H1 (cell line): Measurements from ENCODE around the gene TBC1D2. TPM values are rescaled to one million over a fixed set of nuclear protein-coding genes. Genes with fewer than 3 reads are reported as not detected.

Source experiments
- CTCF ChIA-PET: fragments of 300-600 bp; sonication (Branson Sonifier 250); formaldehyde crosslinking; loops from one replicate; lab custom pipeline; 2021; ENCODE audit not compliant: partially characterized antibody; lab: Charles Lee
- POLR2A ChIA-PET: fragments of 300-600 bp; sonication (Branson Sonifier 250); formaldehyde crosslinking; loops from one replicate; lab custom pipeline; 2021; ENCODE audit warnings: inconsistent platforms; ENCODE audit not compliant: partially characterized antibody; lab: Charles Lee
- DNase-seq, 2 experiments: peaks; one replicate each; pipeline versions ENCODE4 v3.0.0 to v3.0.0-alpha.2; 2010 to 2022; ENCODE audit warnings: low spot score in 2 of 2, low read depth in 1 of 2, mixed read lengths in 1 of 2
- FAIRE-seq: peaks from 2 replicates; lab custom pipeline; 2011; peaks lifted over from hg19 to GRCh38; lab: Jason Lieb, UNC
- H2AFZ ChIP-seq: 2 replicates; pipeline ENCODE4 v1.8.1; 2012; ENCODE audit warnings: low read length, inconsistent platforms
- H2AK5ac ChIP-seq: 2 replicates; pipeline ENCODE4 v1.6.1; 2013; ENCODE audit warnings: low read depth, low read length
- H2BK120ac ChIP-seq: replicated peaks from 2 replicates; pipeline ENCODE3; 2013; ENCODE audit warnings: low read depth, low read length, inconsistent platforms
- H2BK12ac ChIP-seq: 2 replicates; pipeline ENCODE4 v1.6.1; 2013; ENCODE audit warnings: low read depth, low read length
- H2BK15ac ChIP-seq: 2 replicates; pipeline ENCODE4 v1.6.1; 2013; ENCODE audit warnings: low read length
- H2BK20ac ChIP-seq: 2 replicates; pipeline ENCODE4 v1.6.1; 2013; ENCODE audit warnings: low read length
- H2BK5ac ChIP-seq: 2 replicates; pipeline ENCODE4 v1.6.1; 2013; ENCODE audit warnings: low read depth, low read length
- H3K14ac ChIP-seq: 2 replicates; pipeline ENCODE4 v1.6.1; 2013; ENCODE audit warnings: inconsistent platforms; ENCODE audit not compliant: insufficient read length
- H3K18ac ChIP-seq: 2 replicates; pipeline ENCODE4 v1.6.1; 2013; ENCODE audit warnings: low read length; ENCODE audit errors: extremely low read depth
- H3K23ac ChIP-seq: 2 replicates; pipeline ENCODE4 v1.6.1; 2013; ENCODE audit warnings: inconsistent platforms; ENCODE audit not compliant: insufficient read length
- H3K23me2 ChIP-seq: 2 replicates; pipeline ENCODE4 v1.6.1; 2013; ENCODE audit warnings: low read depth, low read length
- H3K27ac ChIP-seq: 2 replicates; pipeline ENCODE4 v1.6.1; 2011; ENCODE audit warnings: low read depth, low read length, inconsistent platforms
- H3K27me3 ChIP-seq, 4 experiments: replicated peaks in 1 of 4; 1 replicate in 1 of 4; 2 replicates in 3 of 4; pipeline versions ENCODE4 v1.6.1 to v1.8.1; 2011 to 2013; ENCODE audit warnings: low read length in 3 of 4, mild to moderate bottlenecking in 3 of 4, inconsistent platforms in 2 of 4, mixed read lengths in 2 of 4, moderate library complexity in 1 of 4; ENCODE audit not compliant: control insufficient read depth in 3 of 4, insufficient read depth in 3 of 4; ENCODE audit errors: extremely low read depth in 1 of 4
- H3K36me3 ChIP-seq, 4 experiments: 2 replicates each; pipeline versions ENCODE4 v1.6.1 to v1.8.1; 2011 to 2013; ENCODE audit warnings: mild to moderate bottlenecking in 4 of 4, low read length in 3 of 4, moderate library complexity in 2 of 4, control low read depth in 1 of 4, inconsistent platforms in 1 of 4; ENCODE audit not compliant: insufficient read depth in 4 of 4, control insufficient read depth in 2 of 4
- H3K4ac ChIP-seq: replicated peaks from 2 replicates; pipeline ENCODE3; 2013; ENCODE audit warnings: low read length, low read depth, mixed read lengths, inconsistent platforms; ENCODE audit not compliant: insufficient read length
- H3K4me1 ChIP-seq, 4 experiments: replicated peaks in 1 of 4; 1 replicate in 1 of 4; 2 replicates in 3 of 4; pipeline versions ENCODE4 v1.6.1 to v1.8.1; 2011 to 2013; ENCODE audit warnings: low read length in 3 of 4, inconsistent platforms in 2 of 4, mixed read lengths in 1 of 4; ENCODE audit not compliant: insufficient read depth in 4 of 4, control insufficient read depth in 3 of 4
- H3K4me2 ChIP-seq, 2 experiments: 2 replicates each; pipeline versions ENCODE4 v1.6.1 to v1.8.1; 2011 to 2013; ENCODE audit warnings: low read depth in 2 of 2, low read length in 2 of 2, control low read depth in 1 of 2, inconsistent platforms in 1 of 2, mild to moderate bottlenecking in 1 of 2; ENCODE audit not compliant: insufficient read depth in 1 of 2
- H3K4me3 ChIP-seq, 4 experiments: fragments of 200-600, 300-600 bp in 1 of 4; sonication (generic), shearing (Covaris generic), sonication (Bioruptor Twin) in 1 of 4; 2 replicates each; pipeline versions ENCODE4 v1.5.1 to v1.8.1; 2011 to 2016; ENCODE audit warnings: low read length in 4 of 4, low read depth in 3 of 4, control low read depth in 2 of 4, inconsistent platforms in 2 of 4, mild to moderate bottlenecking in 2 of 4, mixed read lengths in 1 of 4, moderate library complexity in 1 of 4; ENCODE audit not compliant: insufficient read depth in 2 of 4; ENCODE audit errors: extremely low read depth in 1 of 4
- H3K56ac ChIP-seq: replicated peaks from 2 replicates; pipeline ENCODE3; 2013; ENCODE audit warnings: low read depth, mild to moderate bottlenecking, mixed read lengths, low read length, inconsistent platforms; ENCODE audit not compliant: insufficient read length
- H3K79me1 ChIP-seq: 2 replicates; pipeline ENCODE4 v1.6.1; 2013; ENCODE audit warnings: low read depth, low read length, control low read depth
- H3K79me2 ChIP-seq, 2 experiments: 2 replicates each; pipeline versions ENCODE4 v1.6.1 to v1.8.1; 2012 to 2013; ENCODE audit warnings: low read length in 2 of 2, mild to moderate bottlenecking in 2 of 2, inconsistent platforms in 1 of 2; ENCODE audit not compliant: insufficient read depth in 2 of 2, control insufficient read depth in 1 of 2
- H3K9ac ChIP-seq, 4 experiments: replicated peaks in 1 of 4; 1 replicate in 1 of 4; 2 replicates in 3 of 4; pipeline versions ENCODE4 v1.6.1 to v1.8.1; 2011 to 2013; ENCODE audit warnings: low read depth in 3 of 4, low read length in 3 of 4, control low read depth in 2 of 4, mild to moderate bottlenecking in 2 of 4, moderate library complexity in 2 of 4, inconsistent platforms in 1 of 4; ENCODE audit errors: extremely low read depth in 1 of 4
- H3K9me3 ChIP-seq, 2 experiments: 2 replicates each; pipeline versions ENCODE4 v1.6.1 to v1.8.1; 2012 to 2013; ENCODE audit warnings: mild to moderate bottlenecking in 2 of 2, moderate library complexity in 2 of 2, control low read depth in 1 of 2, inconsistent platforms in 1 of 2, low read depth in 1 of 2, low read length in 1 of 2, mixed read lengths in 1 of 2; ENCODE audit not compliant: insufficient read depth in 2 of 2
- H4K20me1 ChIP-seq, 2 experiments: replicated peaks in 1 of 2; 2 replicates each; pipeline versions ENCODE3 to v1.8.1; 2011 to 2013; ENCODE audit warnings: inconsistent platforms in 2 of 2, low read length in 2 of 2, mild to moderate bottlenecking in 1 of 2; ENCODE audit not compliant: insufficient read depth in 2 of 2, control insufficient read depth in 1 of 2
- H4K5ac ChIP-seq: 2 replicates; pipeline ENCODE4 v1.6.1; 2013; ENCODE audit warnings: low read length, low read depth, mixed read lengths, inconsistent platforms; ENCODE audit not compliant: insufficient read length
- H4K8ac ChIP-seq: 2 replicates; pipeline ENCODE4 v1.8.0; 2013; ENCODE audit warnings: mild to moderate bottlenecking, moderate library complexity, low read length, inconsistent platforms; ENCODE audit not compliant: insufficient read depth; ENCODE audit errors: extremely low read depth
- H4K91ac ChIP-seq: replicated peaks from 2 replicates; pipeline ENCODE3; 2013; ENCODE audit warnings: low read length, mixed read lengths, inconsistent platforms; ENCODE audit not compliant: insufficient read length
- EGR1 ChIP-seq: IDR thresholded peaks from 2 replicates; pipeline ENCODE4 v1.6.1; 2011; ENCODE audit warnings: low read depth, low read length, borderline replicate concordance
- WGBS, 2 experiments: shearing (Covaris generic) in 1 of 2; methylation state at CpG; one replicate each; pipeline versions ENCODE4 v1.1.6 to v1.1.7; 2013 to 2015; ENCODE audit warnings: low lambda C conversion rate in 2 of 2, mixed read lengths in 2 of 2, inconsistent platforms in 1 of 2, low coverage in 1 of 2, missing lambda C conversion rate in 1 of 2; ENCODE audit not compliant: insufficient replicate concordance in 2 of 2, insufficient coverage in 1 of 2, insufficient read length in 1 of 2; ENCODE audit errors: extremely low coverage in 1 of 2, missing lambda C conversion rate in 1 of 2; 5-methylcytosine and 5-hydroxymethylcytosine counted together
- polyA plus RNA-seq, 7 experiments: library from polyadenylated mRNA; depleted of rRNA in 3 of 7; stranded (reverse) in 5 of 7; unstranded in 2 of 7; fragments of >200 nt in 5 of 7; fragments of 200-250 nt in 2 of 7; gene quantifications; 1 replicate in 5 of 7; 2 replicates in 1 of 7; 4 replicates in 1 of 7; pipeline versions ENCODE4 v1.2.1 to v1.2.3, GENCODE V29; 2011 to 2013; ENCODE audit warnings: missing spikeins in 2 of 7, mixed read lengths in 2 of 7
- total RNA-seq: library from RNA; stranded (reverse); fragmentation: NEBNext Ultra II Directional; extraction: Animal tissue kit (Norgen Biotek cat#: 25700); gene quantifications from 2 replicates; pipeline ENCODE4 v1.2.1, GENCODE V29; 2021

Gene TBC1D2
- total and polyA plus RNA-seq, 2 of the 8 experiments (the other 6 are each of a cell fraction or from before 2014, with no cell fraction given) = 7.4 TPM

GRCh38 chr9:98264516-98264915 is 9.1 kb upstream of the TBC1D2 start:
- H3K27me3 ChIP-seq = no peaks in the 10 kb centered on the region
- no peak for TF ChIP-seq EGR1

More at GRCh38 chr9:98264516-98264915, 9.1 kb upstream of the TBC1D2 start:
- Histone ChIP-seq H3K9me3 (no peaks in the 10 kb centered on the region), H3K4me2 (no peak overlapping the region), H2BK12ac (no peak overlapping the region), H3K56ac (no peak overlapping the region), H3K23me2 (no peaks in the 10 kb centered on the region; the same call in 1 of the 2 replicates), H3K79me2 (no peaks in the 10 kb centered on the region), H4K8ac (no peak overlapping the region), H3K36me3 (no peaks in the 10 kb centered on the region), H3K4me1 (peaks cover 0 to 3% (median 0%) of the 10 kb centered on the region in 4 experiments; a peak in 1 of 7 replicates), H4K91ac (no peak overlapping the region), H3K14ac (no peak overlapping the region), H3K27ac (no peak overlapping the region), H2BK15ac (no peak overlapping the region), H3K4me3 (no peak overlapping the region), H4K5ac (no peak overlapping the region), H2AK5ac (no peak overlapping the region), H3K23ac (no peak overlapping the region), H2AFZ (no peak overlapping the region), H4K20me1 (no peaks in the 10 kb centered on the region), H3K9ac (no peak overlapping the region), H3K18ac (no peak overlapping the region), H2BK120ac (no peak overlapping the region), H3K4ac (no peak overlapping the region), H2BK20ac (no peak overlapping the region), H2BK5ac (no peak overlapping the region; the same call in 1 of the 2 replicates), H3K79me1 (no peaks in the 10 kb centered on the region)
- WGBS, 2 experiments = 98% methylated on average over 2 of the region's 2 CpGs; no CpG with 5 or more reads in 1 of the 2 experiments
- ChIA-PET POLR2A (interaction anchor here (0.7 kb wide), 1 partner anchor 60 kb away, joined by 3 read pairs; no protein-coding TSS in a partner anchor), CTCF (interaction anchor here (0.6 to 3.0 kb wide), 19 partner anchors 7 to 512 kb away, joined by 3 to 20 read pairs (median 5); partner anchors contain the start of genes TBC1D2 and TRIM14)
- no peak for FAIRE-seq
- DNase-seq = no peak
